GM20000 (cell line): ENCODE results near the gene FOXE1.

Experiments used
- DNase-seq: peaks from one replicate; pipeline ENCODE4 v3.0.0; 2012; ENCODE audit warnings: low spot score
- TF ChIP-seq, protein P1 (sequence below): IDR thresholded peaks from 2 replicates; pipeline ENCODE4 v1.5.1; 2012; ENCODE audit warnings: mild to moderate bottlenecking, control low read depth; ENCODE audit errors: extremely low read depth, missing control alignments

The FOXE1 gene

DNA sequence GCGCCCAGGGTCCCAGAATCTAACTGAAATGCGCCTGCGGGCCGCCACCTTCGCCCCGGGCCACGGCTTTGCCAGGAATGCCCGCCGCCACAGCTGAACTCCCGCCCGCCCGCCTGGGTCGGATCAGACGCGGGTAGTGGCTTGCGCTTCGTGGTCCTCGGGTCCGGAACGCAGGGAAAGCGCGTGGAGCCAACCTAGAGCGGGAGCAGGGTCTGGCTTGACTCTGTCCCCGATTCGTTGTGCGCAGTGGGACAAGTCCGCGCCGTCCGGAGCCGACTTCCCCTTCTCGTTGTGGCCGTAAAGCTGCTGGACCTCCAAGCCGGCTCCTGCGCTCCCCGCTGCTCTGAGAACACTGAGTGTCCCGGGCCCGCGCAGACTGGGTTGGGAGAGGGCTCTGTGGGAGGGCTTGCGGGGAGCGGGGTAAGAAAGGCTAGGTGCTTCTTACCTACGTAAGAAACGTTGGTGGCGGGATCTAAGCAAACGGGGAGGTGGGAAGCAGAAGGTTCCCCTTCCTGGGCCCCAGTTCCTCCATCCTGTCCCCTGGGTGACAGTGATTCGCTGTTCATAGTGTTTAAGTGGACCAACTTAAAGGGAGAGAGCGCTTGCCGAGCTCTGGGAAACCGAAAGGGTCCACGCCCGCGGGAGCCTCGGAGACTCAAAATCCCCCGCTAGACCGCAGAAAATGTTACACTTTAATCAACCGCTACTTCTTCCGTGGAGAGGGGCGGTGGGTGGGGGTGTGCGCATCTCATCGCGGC lies 4.4 kb upstream of the FOXE1 start:
- TF ChIP-seq, protein P1, sequence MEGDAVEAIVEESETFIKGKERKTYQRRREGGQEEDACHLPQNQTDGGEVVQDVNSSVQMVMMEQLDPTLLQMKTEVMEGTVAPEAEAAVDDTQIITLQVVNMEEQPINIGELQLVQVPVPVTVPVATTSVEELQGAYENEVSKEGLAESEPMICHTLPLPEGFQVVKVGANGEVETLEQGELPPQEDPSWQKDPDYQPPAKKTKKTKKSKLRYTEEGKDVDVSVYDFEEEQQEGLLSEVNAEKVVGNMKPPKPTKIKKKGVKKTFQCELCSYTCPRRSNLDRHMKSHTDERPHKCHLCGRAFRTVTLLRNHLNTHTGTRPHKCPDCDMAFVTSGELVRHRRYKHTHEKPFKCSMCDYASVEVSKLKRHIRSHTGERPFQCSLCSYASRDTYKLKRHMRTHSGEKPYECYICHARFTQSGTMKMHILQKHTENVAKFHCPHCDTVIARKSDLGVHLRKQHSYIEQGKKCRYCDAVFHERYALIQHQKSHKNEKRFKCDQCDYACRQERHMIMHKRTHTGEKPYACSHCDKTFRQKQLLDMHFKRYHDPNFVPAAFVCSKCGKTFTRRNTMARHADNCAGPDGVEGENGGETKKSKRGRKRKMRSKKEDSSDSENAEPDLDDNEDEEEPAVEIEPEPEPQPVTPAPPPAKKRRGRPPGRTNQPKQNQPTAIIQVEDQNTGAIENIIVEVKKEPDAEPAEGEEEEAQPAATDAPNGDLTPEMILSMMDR: no peak

DNA sequence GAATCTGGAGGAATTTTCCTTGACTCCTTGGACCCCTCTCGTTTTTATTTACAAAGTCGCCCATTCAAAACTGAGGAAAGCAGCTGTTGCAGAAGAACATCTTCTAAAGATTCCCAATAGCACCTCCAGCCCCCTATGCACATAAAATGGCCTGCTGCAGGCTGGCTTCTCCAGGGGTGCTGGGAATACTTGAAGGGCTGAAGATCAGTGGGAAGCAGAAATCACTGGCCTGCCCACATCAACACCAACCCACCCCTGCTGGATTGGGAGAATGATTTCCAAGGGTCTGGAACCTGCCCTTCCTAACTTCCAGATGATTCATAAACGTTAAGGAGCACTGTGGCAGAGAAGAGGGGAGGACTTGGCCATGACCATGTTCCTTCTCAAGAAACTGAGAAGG lies 3.0 kb upstream of the FOXE1 start:
- DNase-seq: no peak
- TF ChIP-seq, protein P1: no peak

More for the DNA sequence above, 4.4 kb upstream of the FOXE1 start:
- DNase-seq: no peak

DNA sequence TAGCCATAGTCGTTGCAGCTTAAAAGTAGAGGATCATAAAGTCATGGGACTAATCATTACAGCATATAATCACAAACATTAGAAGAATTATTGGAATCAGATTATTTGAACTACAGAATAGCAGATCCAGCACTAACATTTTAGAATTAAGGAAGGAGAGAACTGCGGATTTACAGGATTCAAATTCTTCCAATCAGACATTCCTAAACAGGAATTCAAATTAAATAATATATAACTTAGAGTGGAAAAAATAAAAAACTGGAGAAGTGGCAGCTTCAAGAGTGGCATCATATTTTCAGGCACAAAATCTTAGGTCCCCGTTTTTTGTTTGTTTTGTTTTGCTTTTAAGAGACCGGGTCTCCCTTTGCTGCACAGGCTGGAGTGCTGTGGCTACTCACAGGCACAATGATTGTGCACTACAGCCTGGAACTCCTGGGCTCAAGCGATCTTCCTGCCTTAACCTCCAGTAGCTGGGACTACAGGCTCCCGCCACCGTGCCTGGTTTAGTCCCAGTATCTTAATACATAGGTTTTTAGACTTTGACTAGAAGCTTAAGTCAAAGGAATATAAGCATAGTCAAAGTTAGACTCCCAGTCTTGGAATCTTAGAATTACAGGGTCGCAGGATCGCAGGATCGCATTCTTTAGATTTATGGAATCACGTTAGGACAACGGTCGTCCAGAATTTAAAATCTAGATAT lies 2.1 kb upstream of the FOXE1 start:
- TF ChIP-seq, protein P1: no peak
- DNase-seq: no peak

DNA sequence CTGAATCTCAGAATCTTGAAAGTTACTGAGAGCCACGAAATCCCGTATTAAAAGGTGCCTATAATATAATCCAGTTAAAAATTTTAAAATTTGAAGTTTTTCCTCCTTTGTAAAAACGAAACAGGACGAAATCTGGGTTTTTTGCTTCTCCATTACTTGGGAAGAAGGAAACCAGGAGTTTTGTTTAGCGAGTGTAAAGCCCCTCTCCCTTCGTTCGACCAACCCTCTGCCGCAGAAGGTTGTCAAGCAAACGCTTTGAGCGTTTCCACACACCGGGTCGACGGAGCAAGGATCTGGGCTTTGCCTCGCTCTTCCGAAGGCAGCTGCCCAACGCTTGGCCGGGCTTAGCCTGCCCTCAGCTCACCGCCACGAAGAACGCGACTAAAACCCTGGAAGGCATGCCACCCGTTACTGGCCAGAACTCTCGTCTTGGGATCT lies 1.6 kb upstream of the FOXE1 start:
- no peak for DNase-seq
- TF ChIP-seq, protein P1: no peak

DNA sequence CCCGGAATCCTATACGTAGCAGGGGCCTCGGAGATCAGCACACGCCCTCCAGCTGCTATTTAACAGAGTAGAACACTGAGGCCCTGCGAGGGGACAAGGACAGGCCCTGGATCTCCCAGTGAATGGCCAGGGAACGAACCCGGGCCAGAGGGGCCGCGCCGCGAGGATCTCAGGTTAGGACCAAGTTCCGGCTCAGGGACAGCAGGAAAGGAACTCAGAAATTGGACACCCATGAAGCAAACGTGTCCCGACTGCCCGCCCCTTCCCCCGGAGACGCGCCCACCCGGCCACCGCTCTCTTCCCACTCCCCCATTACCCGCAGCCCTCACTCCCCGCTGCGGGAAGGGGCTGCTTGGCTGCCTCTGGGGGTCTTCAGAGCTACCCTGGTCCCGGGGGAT lies 1.0 kb upstream of the FOXE1 start:
- TF ChIP-seq, protein P1: no peak
- no peak for DNase-seq

DNA sequence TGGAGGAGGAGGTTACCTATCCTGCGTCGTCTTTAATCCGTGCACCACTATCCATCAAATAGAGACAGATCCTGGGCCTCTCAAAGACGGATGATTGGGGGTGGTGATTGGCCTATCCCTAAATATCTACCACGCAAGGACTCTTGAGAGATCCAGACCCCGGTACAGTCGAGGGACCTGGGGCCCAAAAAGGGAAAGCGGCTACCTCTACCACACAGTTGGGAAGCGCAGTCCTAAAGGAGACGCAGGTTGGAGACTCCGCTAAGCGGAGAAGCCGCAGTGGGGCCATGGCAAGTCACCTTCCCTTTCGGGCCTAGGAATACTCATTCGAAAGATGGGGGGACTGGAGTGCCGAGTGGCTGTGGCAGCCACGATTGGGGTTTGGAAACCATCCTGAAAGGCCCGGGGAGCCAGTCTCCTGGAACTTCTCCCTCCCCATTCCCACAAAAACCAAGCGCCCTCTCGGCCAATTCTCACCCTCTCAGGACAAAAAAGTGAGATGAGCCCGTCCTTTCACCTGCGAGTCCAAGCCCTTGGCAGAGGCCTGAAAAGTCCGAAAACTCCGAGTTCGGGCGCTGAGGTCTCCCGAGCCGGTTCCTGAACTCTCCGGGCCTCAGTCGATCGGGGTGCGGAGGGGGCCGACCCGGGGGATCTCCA lies 499 bp upstream of the FOXE1 start:
- TF ChIP-seq, protein P1: no peak
- no peak for DNase-seq
